Measurements from ENCODE around the gene PNRC1.
"Not testable (repeated sequence)": the region's sequence is repeated elsewhere in the genome, so short reads cannot be mapped to it uniquely, and the experiment has no call there.

Gene PNRC1

GRCh38 chr6:89080281-89081128, at the start of gene PNRC1:
Gene PNRC1 (plus strand): TSS chr6:89080751. CDS start chr6:89080895, 144 bp downstream.
- peak within 1 kb of the TSS; percentile 97 for H3K27ac Mint-ChIP-seq
- H3K27me3 Mint-ChIP-seq, result no peaks in the 10 kb centered on the region
- H3K36me3 Mint-ChIP-seq (ENCODE audit: low read depth), result peaks cover 32% of the 10 kb centered on the region
- H3K4me3 Mint-ChIP-seq, result peak within 1 kb of the TSS; percentile 95
- H3K4me1 Mint-ChIP-seq (ENCODE audit: low read depth), result peaks cover 30% of the 10 kb centered on the region
- no peaks in the 10 kb centered on the region for H3K9me3 Mint-ChIP-seq

GRCh38 chr6:89032599-89032998, 48.0 kb upstream of the PNRC1 start:
- no peak overlapping the region for H3K27ac Mint-ChIP-seq
- H3K9me3 Mint-ChIP-seq, result peaks cover under 1% of the 10 kb centered on the region
- H3K4me1 Mint-ChIP-seq (ENCODE audit: low read depth), result no peaks in the 10 kb centered on the region
- no peaks in the 10 kb centered on the region for H3K36me3 Mint-ChIP-seq (ENCODE audit: low read depth)
- peaks cover 5% of the 10 kb centered on the region for H3K27me3 Mint-ChIP-seq
- no peak overlapping the region for H3K4me3 Mint-ChIP-seq

GRCh38 chr6:89033461-89033860, 47.1 kb upstream of the PNRC1 start:
- Mint-ChIP-seq H3K27ac (no peak overlapping the region), H3K4me1 (ENCODE audit: low read depth) (no peaks in the 10 kb centered on the region), H3K36me3 (ENCODE audit: low read depth) (peaks cover 5% of the 10 kb centered on the region), H3K9me3 (peaks cover 8% of the 10 kb centered on the region), H3K4me3 (no peak overlapping the region), H3K27me3 (no peaks in the 10 kb centered on the region)

- Mint-ChIP-seq H3K9me3 (peaks cover 15% of the 10 kb centered on the region), H3K36me3 (ENCODE audit: low read depth) (peaks cover 11% of the 10 kb centered on the region)
- H3K4me1 Mint-ChIP-seq (ENCODE audit: low read depth); H3K27ac Mint-ChIP-seq; H3K4me3 Mint-ChIP-seq; H3K27me3 Mint-ChIP-seq: not testable (repeated sequence)
Observed at GRCh38 chr6:89034116-89034515, 46.4 kb upstream of the PNRC1 start.

GRCh38 chr6:89034586-89035251, 45.8 kb upstream of the PNRC1 start:
- H3K27ac Mint-ChIP-seq, result no peak overlapping the region
- no peaks in the 10 kb centered on the region for H3K27me3 Mint-ChIP-seq
- no peak overlapping the region for H3K4me3 Mint-ChIP-seq
- peaks cover 12% of the 10 kb centered on the region for H3K36me3 Mint-ChIP-seq (ENCODE audit: low read depth)
- no peaks in the 10 kb centered on the region for H3K4me1 Mint-ChIP-seq (ENCODE audit: low read depth)
- H3K9me3 Mint-ChIP-seq, result peaks cover 18% of the 10 kb centered on the region

- Mint-ChIP-seq H3K36me3 (ENCODE audit: low read depth) (peaks cover 12% of the 10 kb centered on the region), H3K27me3 (no peaks in the 10 kb centered on the region), H3K9me3 (peaks cover 19% of the 10 kb centered on the region), H3K27ac (no peak overlapping the region), H3K4me1 (ENCODE audit: low read depth) (no peaks in the 10 kb centered on the region), H3K4me3 (no peak overlapping the region)
Observed at GRCh38 chr6:89035252-89036101, 45.1 kb upstream of the PNRC1 start.

- H3K4me1 Mint-ChIP-seq (ENCODE audit: low read depth), result no peaks in the 10 kb centered on the region
- no peak overlapping the region for H3K4me3 Mint-ChIP-seq
- H3K27me3 Mint-ChIP-seq, result no peaks in the 10 kb centered on the region
- H3K27ac Mint-ChIP-seq, result no peak overlapping the region
- peaks cover 19% of the 10 kb centered on the region for H3K9me3 Mint-ChIP-seq
- H3K36me3 Mint-ChIP-seq (ENCODE audit: low read depth), result peaks cover 12% of the 10 kb centered on the region
Observed at GRCh38 chr6:89037141-89037900, 43.2 kb upstream of the PNRC1 start.

- peaks cover 19% of the 10 kb centered on the region for H3K9me3 Mint-ChIP-seq
- not testable (repeated sequence) for H3K4me1 Mint-ChIP-seq (ENCODE audit: low read depth); H3K27me3 Mint-ChIP-seq; H3K27ac Mint-ChIP-seq; H3K4me3 Mint-ChIP-seq
- peaks cover 12% of the 10 kb centered on the region for H3K36me3 Mint-ChIP-seq (ENCODE audit: low read depth)
Observed at GRCh38 chr6:89037901-89038293, 42.7 kb upstream of the PNRC1 start.

GRCh38 chr6:89042664-89043063, 37.9 kb upstream of the PNRC1 start:
- no peaks in the 10 kb centered on the region for H3K4me1 Mint-ChIP-seq (ENCODE audit: low read depth)
- H3K36me3 Mint-ChIP-seq (ENCODE audit: low read depth), result peaks cover 12% of the 10 kb centered on the region
- H3K27ac Mint-ChIP-seq, result no peak overlapping the region
- H3K9me3 Mint-ChIP-seq, result peaks cover 18% of the 10 kb centered on the region
- no peak overlapping the region for H3K4me3 Mint-ChIP-seq
- H3K27me3 Mint-ChIP-seq, result no peaks in the 10 kb centered on the region

- H3K9me3 Mint-ChIP-seq, result peaks cover 4% of the 10 kb centered on the region
- no peaks in the 10 kb centered on the region for H3K36me3 Mint-ChIP-seq (ENCODE audit: low read depth)
- H3K4me1 Mint-ChIP-seq (ENCODE audit: low read depth), result no peaks in the 10 kb centered on the region
- no peak overlapping the region for H3K4me3 Mint-ChIP-seq
- no peak overlapping the region for H3K27ac Mint-ChIP-seq
- H3K27me3 Mint-ChIP-seq, result no peaks in the 10 kb centered on the region
Observed at GRCh38 chr6:89044328-89045010, 36.1 kb upstream of the PNRC1 start.

GRCh38 chr6:89045011-89045387, 35.6 kb upstream of the PNRC1 start:
- H3K4me1 Mint-ChIP-seq (ENCODE audit: low read depth), result no peaks in the 10 kb centered on the region
- no peaks in the 10 kb centered on the region for H3K9me3 Mint-ChIP-seq
- no peaks in the 10 kb centered on the region for H3K27me3 Mint-ChIP-seq
- H3K36me3 Mint-ChIP-seq (ENCODE audit: low read depth), result no peaks in the 10 kb centered on the region
- no peak overlapping the region for H3K27ac Mint-ChIP-seq
- no peak overlapping the region for H3K4me3 Mint-ChIP-seq

GRCh38 chr6:89045576-89045975, 35.0 kb upstream of the PNRC1 start:
- H3K9me3 Mint-ChIP-seq, result no peaks in the 10 kb centered on the region
- no peaks in the 10 kb centered on the region for H3K36me3 Mint-ChIP-seq (ENCODE audit: low read depth)
- no peaks in the 10 kb centered on the region for H3K27me3 Mint-ChIP-seq
- H3K4me3 Mint-ChIP-seq, result no peak overlapping the region
- H3K27ac Mint-ChIP-seq, result no peak overlapping the region
- H3K4me1 Mint-ChIP-seq (ENCODE audit: low read depth), result no peaks in the 10 kb centered on the region

GRCh38 chr6:89047473-89047872, 33.1 kb upstream of the PNRC1 start:
- Mint-ChIP-seq H3K36me3 (ENCODE audit: low read depth) (no peaks in the 10 kb centered on the region), H3K9me3 (no peaks in the 10 kb centered on the region), H3K27me3 (no peaks in the 10 kb centered on the region), H3K4me3 (no peak overlapping the region), H3K4me1 (ENCODE audit: low read depth) (peaks cover 14% of the 10 kb centered on the region), H3K27ac (no peak overlapping the region)
